KOPT-K1 (cell line): ENCODE data around the gene CLDN25.
A peak's percentile ranks its signal among the peaks of the same experiment; 100 is the strongest.
"Not testable (repeated sequence)": the region's sequence is repeated elsewhere in the genome, so short reads cannot be mapped to it uniquely, and the experiment has no call there.

Experiments used
- H3K27ac ChIP-seq: fragments of 200-600 bp; sonication (generic); 2 replicates; pipeline ENCODE4 v1.5.1; 2016; ENCODE audit warnings: antibody characterized with exemption, mild to moderate bottlenecking, low read depth, low read length; ENCODE audit not compliant: poor library complexity, severe bottlenecking
- H3K36me3 ChIP-seq: fragments of 200-600 bp; sonication (generic); 2 replicates; pipeline ENCODE4 v1.5.1; 2017; ENCODE audit warnings: antibody characterized with exemption, mild to moderate bottlenecking, low read length, moderate library complexity; ENCODE audit not compliant: insufficient read depth
- H3K9me3 ChIP-seq: fragments of 200-600 bp; sonication (generic); 2 replicates; pipeline ENCODE4 v1.5.1; 2017; ENCODE audit warnings: antibody characterized with exemption, low read length, mild to moderate bottlenecking; ENCODE audit not compliant: insufficient read depth, poor library complexity, severe bottlenecking

CLDN25 gene

DNA sequence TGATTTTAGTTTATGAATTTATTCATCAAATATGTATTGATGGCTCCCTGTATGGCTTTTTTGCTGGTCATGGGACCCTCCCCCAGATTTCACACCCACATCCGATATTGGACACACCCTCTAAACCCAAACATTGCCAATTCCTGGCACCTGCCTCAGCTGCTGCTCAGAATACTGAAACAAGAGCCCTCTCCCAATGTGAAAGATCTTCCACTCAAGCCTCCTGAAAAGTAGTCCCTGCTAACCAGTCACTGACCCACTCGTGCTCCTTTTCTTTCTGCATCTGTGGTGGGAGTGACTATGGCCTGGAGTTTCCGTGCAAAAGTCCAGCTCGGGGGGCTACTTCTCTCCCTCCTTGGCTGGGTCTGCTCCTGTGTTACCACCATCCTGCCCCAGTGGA, at the start of gene CLDN25:
TSS of gene CLDN25 (plus strand) at position 301 of the 400 bp plus-strand sequence. CDS start at position 301, 0 bp downstream.
- Histone ChIP-seq H3K36me3 (no peaks in the 10 kb centered on the region), H3K27ac (no peak within 1 kb of the TSS), H3K9me3 (no peaks in the 10 kb centered on the region)

DNA sequence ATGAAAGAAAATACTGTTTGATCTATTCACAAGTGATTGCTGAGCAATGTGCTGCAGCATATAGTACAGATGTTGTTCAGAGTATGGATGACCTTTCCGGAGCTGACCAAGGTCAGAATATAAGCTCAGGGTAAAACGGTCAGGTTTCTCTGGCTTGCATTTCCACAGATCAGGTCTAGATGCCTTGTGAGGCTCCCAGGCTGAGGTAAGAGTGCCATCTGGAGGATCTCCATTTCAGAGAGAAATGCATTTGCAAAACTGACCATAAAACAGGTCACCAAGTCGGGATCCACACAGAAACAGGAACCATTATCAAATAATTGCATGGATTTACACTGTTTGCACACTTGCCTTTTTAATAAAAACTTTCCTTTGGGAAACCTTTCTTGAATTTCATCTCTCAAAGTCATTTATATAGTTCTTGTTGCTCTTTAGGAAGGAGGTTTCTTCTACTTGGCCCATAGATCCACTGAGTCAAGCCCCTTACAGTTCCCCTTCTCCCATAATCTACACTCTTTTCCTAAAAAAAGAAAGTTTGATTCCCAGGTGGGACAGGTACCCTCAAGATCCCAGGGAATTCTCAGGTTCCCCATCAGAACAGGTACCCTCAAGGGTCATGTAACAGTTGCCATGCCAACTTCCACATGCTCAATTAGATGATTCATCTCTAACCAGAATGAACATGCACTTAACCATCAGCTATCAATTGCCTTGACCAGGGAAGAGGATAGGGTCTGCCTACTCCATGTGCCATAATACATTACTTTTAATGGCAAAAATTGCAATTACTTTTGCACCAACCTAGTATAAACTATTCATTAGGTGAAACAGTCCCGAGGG, 48.5 kb upstream of the CLDN25 start:
- peaks cover 52% of the 10 kb centered on the region for H3K36me3 ChIP-seq
- no peaks in the 10 kb centered on the region for H3K9me3 ChIP-seq
- H3K27ac ChIP-seq: no peak overlapping the region

DNA sequence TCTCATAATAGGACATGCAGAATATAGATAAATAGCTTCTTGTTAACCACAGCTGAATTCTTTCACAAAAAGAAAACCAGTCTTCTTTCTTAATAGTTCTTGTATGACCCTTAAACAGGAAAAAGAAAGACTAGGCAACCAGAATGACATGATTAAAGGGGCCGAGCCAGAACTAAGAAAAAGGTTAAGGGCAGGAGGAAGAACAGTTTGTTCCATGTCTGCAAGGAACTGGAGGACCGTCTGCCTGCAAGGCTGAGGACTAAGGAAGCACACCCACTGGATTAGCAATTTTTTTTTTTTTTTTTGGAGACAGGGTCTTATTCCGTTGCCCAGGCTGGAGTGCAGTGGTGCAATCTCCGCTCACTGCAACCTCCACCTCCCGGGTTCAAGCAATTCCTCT, 47.5 kb upstream of the CLDN25 start:
- H3K36me3 ChIP-seq: peaks cover 62% of the 10 kb centered on the region
- no peak overlapping the region for H3K27ac ChIP-seq
- no peaks in the 10 kb centered on the region for H3K9me3 ChIP-seq

DNA sequence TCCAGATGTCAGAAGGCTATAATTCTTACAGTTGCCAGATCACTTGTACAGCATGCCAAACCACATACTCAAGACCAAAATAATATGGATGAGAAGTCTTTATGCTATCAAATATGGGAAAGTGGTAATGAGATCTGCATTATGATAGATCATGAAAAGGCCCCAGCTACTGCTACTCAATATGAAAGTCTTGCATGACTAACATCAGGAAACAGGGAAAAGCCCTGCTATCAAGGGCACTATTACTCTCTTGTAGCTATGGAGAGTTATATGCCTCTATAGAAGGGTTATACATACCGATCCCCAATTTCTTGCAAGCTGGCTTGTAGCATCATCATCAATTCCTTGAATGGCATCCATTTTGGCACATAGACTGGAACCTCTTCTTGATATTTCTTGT, 43.3 kb upstream of the CLDN25 start:
- H3K9me3 ChIP-seq: no peaks in the 10 kb centered on the region
- peaks cover 100% of the 10 kb centered on the region for H3K36me3 ChIP-seq
- no peak overlapping the region for H3K27ac ChIP-seq

DNA sequence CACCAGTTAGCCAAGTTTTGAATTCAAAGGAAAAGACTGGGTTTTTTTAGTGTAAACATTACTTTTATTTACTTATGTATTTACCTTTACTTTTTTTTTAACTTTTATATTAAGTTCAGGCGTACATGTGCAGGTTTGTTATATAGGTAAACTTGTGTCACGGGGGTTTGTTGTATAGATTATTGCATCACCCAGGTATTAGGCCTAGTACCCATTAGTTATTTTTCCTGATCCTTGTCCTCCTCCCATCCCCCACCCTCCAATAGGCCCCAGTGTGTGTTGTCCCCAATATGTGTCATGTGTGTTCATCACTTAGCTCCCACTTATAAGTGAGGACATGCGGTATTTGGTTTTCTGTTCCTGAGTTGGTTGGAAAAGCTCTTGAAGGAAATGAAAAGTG, 26.7 kb upstream of the CLDN25 start:
- Histone ChIP-seq H3K36me3 (peaks cover 85% of the 10 kb centered on the region), H3K27ac (no peak overlapping the region)

DNA sequence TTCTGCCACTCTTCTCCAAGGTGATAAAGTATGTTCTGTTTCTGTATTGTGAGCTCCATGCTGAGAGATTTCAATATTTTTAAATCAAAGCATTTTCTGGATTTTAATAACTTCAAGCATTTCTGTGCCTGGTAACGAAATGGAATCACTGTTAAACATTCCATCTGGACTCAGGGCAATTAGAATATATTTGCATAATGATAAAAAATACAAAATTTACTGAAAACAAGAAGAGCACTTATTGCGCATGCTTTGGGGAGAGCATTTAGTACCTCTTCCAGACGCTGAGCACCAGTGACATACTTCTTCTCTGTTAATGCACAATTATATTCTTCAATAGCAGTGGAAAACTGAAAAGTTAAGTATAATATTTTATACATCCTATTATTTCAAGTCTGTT, 19.4 kb upstream of the CLDN25 start:
- Histone ChIP-seq H3K27ac (no peak overlapping the region), H3K36me3 (peaks cover 92% of the 10 kb centered on the region), H3K9me3 (no peaks in the 10 kb centered on the region)

More for the DNA sequence above, 26.7 kb upstream of the CLDN25 start:
- H3K9me3 ChIP-seq: no peaks in the 10 kb centered on the region

DNA sequence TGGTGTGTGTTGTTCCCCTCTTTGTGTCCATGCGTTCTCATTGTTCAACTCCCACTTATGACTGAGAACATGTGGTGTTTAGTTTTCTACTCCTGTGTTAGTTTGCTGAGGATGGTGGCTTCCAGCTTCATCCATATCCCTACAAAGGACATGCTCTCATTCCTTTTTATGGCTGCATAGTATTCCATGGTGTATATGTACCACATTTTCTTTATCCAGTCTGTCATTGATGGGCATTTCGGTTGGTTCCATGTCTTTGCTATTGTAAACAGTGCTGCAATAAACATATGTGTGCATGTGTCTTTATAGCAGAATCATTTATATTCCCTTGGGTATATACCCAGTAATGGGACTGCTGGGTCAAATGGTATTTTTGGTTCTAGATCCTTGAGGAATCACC, 16.6 kb upstream of the CLDN25 start:
- H3K9me3 ChIP-seq, H3K27ac ChIP-seq: not testable (repeated sequence)
- peaks cover 88% of the 10 kb centered on the region for H3K36me3 ChIP-seq

DNA sequence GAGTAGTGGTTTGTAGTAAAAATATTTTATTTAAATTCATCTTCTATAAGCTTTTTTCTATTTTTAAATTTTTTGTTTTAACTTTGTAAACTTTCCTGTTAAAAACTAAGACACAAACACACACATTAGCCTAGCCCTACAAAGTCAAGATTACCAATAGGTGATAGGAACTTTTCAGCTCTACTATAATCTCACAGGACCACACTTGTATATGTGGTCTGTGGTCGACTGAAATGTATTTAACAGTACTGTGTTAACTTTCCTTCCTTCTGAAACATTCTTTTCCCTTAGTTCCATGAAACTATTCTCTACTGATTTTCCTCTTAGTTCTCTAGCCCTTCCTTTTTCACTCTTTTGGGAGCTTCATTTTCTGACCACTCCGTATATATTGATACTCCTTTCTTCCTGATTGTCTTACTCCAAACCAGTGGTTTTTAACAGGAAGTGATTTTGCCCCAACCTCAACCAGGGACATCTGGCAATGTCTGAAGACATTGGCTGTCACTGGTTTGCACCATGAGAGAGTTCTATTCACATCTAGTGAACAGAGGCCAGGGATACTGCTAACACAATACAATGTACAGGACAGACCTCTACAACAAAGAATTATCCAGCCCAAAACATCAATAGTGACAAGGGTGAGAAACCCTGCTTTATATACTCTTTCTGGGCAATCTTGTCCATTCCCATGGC, 14.9 kb upstream of the CLDN25 start:
- peaks cover 87% of the 10 kb centered on the region for H3K36me3 ChIP-seq
- no peak overlapping the region for H3K27ac ChIP-seq
- H3K9me3 ChIP-seq: no peaks in the 10 kb centered on the region

DNA sequence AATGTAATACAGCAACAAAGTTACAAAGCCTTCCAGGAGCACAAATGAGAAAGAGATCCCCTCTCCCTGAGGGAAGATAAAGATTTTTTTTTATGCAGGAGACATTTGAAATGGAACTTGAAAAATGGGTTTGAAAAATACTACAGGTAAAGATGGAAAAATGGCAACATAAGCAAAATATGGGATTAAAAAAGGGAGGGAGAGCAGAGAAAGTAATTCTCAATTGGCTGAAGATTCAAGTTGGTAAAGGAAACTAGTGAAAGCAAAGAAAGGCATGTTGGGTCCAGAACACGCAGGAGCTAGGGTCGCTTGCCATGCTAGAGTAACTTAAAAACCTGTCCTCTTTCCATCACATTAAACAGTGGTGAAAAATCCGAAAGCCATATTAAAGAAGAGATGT, 7.6 kb upstream of the CLDN25 start:
- Histone ChIP-seq H3K27ac (no peak overlapping the region), H3K36me3 (peaks cover 47% of the 10 kb centered on the region)

DNA sequence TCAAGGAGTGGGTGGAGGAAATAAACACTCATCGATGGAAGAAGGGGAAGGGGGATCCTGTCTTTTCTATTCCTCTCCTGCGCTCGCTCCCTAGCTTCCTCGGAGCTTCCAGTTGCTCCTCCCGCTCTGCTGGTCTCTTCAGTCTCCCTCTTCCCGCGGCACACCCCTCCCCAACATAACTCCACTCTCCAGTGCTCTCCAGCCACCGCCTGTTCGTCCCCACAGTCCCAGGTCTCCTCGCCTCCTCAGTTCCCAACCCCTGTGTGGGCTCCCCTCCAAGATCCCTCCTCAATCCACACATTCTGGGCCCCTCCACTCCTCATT, 6.5 kb upstream of the CLDN25 start:
- Histone ChIP-seq H3K36me3 (peaks cover 36% of the 10 kb centered on the region), H3K9me3 (no peaks in the 10 kb centered on the region), H3K27ac (peak overlapping the region; percentile 76)

More for the DNA sequence above, 7.6 kb upstream of the CLDN25 start:
- H3K9me3 ChIP-seq: no peaks in the 10 kb centered on the region

DNA sequence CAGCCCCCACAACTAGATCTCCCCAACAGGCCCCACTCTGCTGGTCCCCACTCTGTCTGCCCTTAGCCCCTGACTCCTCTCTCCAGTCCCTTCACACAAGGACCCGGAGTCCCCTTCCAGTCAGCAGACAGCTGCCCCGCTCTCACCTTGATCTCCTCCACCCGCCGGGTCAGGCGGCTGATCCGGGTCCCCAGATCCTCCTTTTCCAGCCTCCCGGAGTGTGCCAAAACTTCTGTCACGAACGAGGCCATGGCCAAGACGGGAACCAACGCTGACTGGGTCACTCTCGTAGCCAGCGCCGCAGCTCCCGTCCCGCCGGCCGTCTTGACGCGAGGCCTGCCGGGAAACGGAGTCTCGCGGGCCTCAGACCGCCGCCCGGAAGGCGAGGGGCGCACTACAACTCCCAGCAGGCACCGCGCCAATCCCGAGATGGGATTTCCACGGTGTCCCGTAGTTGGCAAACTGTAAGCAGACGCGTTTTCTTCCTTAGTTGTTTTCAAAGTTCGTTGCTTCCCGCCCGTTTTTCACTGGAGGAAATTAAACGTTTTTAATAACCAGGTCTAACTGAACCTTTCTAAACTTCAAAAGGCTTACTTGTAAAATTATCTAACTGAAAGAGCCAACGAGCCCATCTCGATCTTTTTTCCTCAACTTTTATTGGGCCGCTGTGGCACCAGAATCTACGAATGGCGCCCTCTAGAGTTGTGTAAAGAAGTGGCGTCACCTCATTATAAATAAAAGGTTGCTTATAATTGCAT, 6.0 kb upstream of the CLDN25 start, which contains the start of gene ZW10:
TSS of gene ZW10 (minus strand) at position 277 of the 758 bp plus-strand sequence. CDS start at position 251, 26 bp downstream.
- Histone ChIP-seq H3K36me3 (peaks cover 31% of the 10 kb centered on the region), H3K27ac (peak within 1 kb of the TSS; percentile 76), H3K9me3 (no peaks in the 10 kb centered on the region)

DNA sequence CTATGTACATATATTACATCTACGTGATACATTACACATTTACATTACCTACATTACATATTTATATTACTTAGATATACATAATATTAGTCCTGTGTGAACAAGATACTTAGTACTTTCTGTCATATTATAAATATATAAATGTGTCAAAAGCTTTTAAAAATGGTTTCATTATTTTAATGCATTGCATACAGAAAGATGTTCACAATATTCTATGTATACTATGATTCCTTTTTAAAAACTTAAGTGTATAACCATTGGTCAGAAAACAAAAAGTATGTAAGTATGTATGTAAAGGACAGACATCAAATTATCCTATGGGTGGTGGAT, 5.5 kb upstream of the CLDN25 start:
- Histone ChIP-seq H3K36me3 (peaks cover 26% of the 10 kb centered on the region), H3K9me3 (no peaks in the 10 kb centered on the region), H3K27ac (peak overlapping the region; percentile 76)

DNA sequence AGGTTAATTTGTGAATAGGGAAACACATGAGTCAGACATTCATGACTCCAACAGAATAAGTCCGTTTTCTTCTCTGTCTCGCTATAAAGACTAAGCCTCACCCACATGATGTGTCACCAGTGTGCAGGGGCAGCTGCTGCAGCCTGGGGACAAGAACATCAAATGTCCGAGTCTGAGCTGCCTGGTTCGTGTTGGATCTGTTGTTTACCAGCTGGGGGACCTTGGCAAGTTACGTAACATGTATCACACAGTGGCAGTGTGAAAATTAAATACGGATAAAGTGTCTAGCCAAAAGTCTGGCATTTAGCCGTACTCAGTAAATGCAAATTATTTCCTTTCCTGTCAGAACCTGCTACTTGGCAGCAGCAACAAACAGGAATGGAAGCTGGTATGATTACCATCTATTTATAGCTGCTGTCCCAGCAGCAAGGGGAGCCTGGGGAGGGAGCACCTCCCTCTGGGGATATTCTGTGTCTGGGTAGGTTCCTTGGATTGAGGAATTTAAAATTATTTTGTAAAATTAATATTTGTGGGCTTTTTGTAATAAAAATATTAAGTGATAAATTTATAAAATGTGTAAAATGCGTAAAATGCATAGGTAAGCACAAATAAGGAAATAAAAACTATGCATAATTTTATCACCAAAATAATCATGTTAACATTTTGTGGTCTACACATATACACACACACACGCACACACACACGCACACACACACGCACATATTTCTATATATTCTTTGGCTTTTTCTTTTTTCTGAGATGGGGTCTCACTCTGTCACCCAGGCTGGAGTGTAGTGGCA, 1.3 kb upstream of the CLDN25 start:
- Histone ChIP-seq H3K9me3 (no peaks in the 10 kb centered on the region), H3K36me3 (no peaks in the 10 kb centered on the region), H3K27ac (no peak overlapping the region)

DNA sequence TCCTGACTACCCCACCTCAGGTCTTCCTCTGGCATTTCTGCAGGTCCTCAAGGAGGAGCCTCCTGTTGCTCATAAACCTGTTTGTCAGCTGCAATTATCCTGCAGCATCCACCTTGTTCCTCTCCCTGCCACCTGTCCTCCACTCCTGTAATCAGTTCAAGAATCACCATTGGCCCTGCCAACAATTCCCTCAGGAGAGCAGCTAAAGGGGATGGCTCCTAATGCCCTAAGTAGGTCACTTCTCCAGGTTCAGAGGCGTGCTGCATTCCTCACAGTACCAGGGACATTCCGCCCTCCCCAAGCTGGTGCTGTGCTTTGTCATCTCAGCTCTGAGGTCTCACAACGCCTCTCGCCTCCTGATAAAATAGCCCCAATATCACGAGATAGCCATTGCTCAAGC, 2.1 kb downstream of the CLDN25 start:
- Histone ChIP-seq H3K27ac (no peak overlapping the region), H3K9me3 (no peaks in the 10 kb centered on the region), H3K36me3 (no peaks in the 10 kb centered on the region)

DNA sequence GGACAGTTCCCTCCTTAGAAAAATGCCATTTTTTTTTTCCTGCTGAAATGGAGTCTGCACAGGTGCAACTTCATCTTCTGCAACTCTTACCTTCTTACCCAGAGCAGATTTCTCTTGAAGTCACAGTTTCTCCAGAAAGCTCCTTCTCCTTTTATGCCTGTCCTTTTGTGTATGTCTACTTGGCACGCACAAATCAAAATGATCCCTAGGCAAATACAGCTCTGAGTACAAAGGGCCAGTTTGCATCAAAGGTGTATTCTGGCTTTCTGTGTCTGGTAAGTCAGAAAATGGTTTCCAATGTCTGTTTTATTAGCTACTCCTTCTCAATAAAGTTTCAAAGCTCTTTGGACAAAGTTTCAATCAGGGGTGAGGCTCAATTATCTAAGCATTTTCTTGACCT, 2.5 kb downstream of the CLDN25 start:
- H3K27ac ChIP-seq: no peak overlapping the region
- H3K36me3 ChIP-seq: no peaks in the 10 kb centered on the region
- no peaks in the 10 kb centered on the region for H3K9me3 ChIP-seq
